HPDE6-E6E7 (cell line): ENCODE data around the gene CYP4X1.
A peak's percentile ranks its signal among the peaks of the same experiment; 100 is the strongest.
"Not testable (repeated sequence)": the region's sequence is repeated elsewhere in the genome, so short reads cannot be mapped to it uniquely, and the experiment has no call there.

ENCODE experiments used
- DNase-seq: peaks from one replicate; pipeline ENCODE4 v3.0.0; 2011; ENCODE audit warnings: missing footprints; ENCODE audit errors: extremely low spot score

CYP4X1 gene

GRCh38 chr1:47023268-47024140 lies at the start of gene CYP4X1:
CYP4X1 (plus strand) TSS chr1:47023669; CDS start chr1:47023818, 149 bp downstream.
- DNase-seq, result peak; percentile 34

GRCh38 chr1:46983166-46983829 lies 40.2 kb upstream of the CYP4X1 start:
- DNase-seq, result no peak

- no peak for DNase-seq
Measured at GRCh38 chr1:46983830-46984586, 39.5 kb upstream of the CYP4X1 start.

- not testable (repeated sequence) for DNase-seq
Measured at GRCh38 chr1:46990541-46990940, 32.9 kb upstream of the CYP4X1 start.

- no peak for DNase-seq
Measured at GRCh38 chr1:46991083-46991923, 32.2 kb upstream of the CYP4X1 start.

- DNase-seq, result no peak
Measured at GRCh38 chr1:46996659-46997281, 26.7 kb upstream of the CYP4X1 start.

GRCh38 chr1:47002211-47002610 lies 21.3 kb upstream of the CYP4X1 start:
- peak; percentile 19 for DNase-seq

- DNase-seq, result no peak
Measured at GRCh38 chr1:47003896-47004403, 19.5 kb upstream of the CYP4X1 start.

- DNase-seq, result not testable (repeated sequence)
Measured at GRCh38 chr1:47006437-47006836, 17.0 kb upstream of the CYP4X1 start.

- no peak for DNase-seq
Measured at GRCh38 chr1:47013293-47013692, 10.2 kb upstream of the CYP4X1 start.

GRCh38 chr1:47021070-47021469 lies 2.4 kb upstream of the CYP4X1 start:
- DNase-seq, result no peak

- DNase-seq, result no peak
Measured at GRCh38 chr1:47024141-47024801, 802 bp downstream of the CYP4X1 start.

- no peak for DNase-seq
Measured at GRCh38 chr1:47030170-47030805, 6.8 kb downstream of the CYP4X1 start.

- DNase-seq, result no peak
Measured at GRCh38 chr1:47031059-47031458, 7.6 kb downstream of the CYP4X1 start.

GRCh38 chr1:47031585-47031984 lies 8.1 kb downstream of the CYP4X1 start:
- DNase-seq, result no peak

- DNase-seq, result no peak
Measured at GRCh38 chr1:47036764-47037163, 13.3 kb downstream of the CYP4X1 start.

GRCh38 chr1:47059376-47059775 lies 35.9 kb downstream of the CYP4X1 start:
- no peak for DNase-seq

GRCh38 chr1:47067097-47067594 lies 43.7 kb downstream of the CYP4X1 start, which contains the start of gene CYP4Z1:
CYP4Z1 (plus strand) TSS chr1:47067231; CDS start chr1:47067491, 260 bp downstream.
- no peak for DNase-seq

GRCh38 chr1:47069080-47069479 lies 45.6 kb downstream of the CYP4X1 start:
- DNase-seq, result not testable (repeated sequence)
